HG03064 (cell line): ENCODE measurements around the gene SHISA5.

ENCODE experiments used
- ATAC-seq: cut with Tn5 transposase; IDR thresholded peaks from one replicate; pipeline ENCODE4 v1.9.1; 2021; ENCODE audit warnings: low read depth; ENCODE audit not compliant: unreplicated experiment

Gene SHISA5

GRCh38 chr3:48433472-48434118 lies 70.4 kb downstream of the SHISA5 start:
- no peak for ATAC-seq

GRCh38 chr3:48432411-48433371 lies 71.3 kb downstream of the SHISA5 start:
- no peak for ATAC-seq

- ATAC-seq = no peak
Observed at GRCh38 chr3:48431224-48432029, 72.5 kb downstream of the SHISA5 start.

GRCh38 chr3:48430708-48431101 lies 73.3 kb downstream of the SHISA5 start:
- no peak for ATAC-seq

- no peak for ATAC-seq
Observed at GRCh38 chr3:48429960-48430707, 73.8 kb downstream of the SHISA5 start, which contains the start of gene PLXNB1. Gene PLXNB1 (minus strand): TSS chr3:48430086. CDS start chr3:48424611, 5,475 bp downstream.

GRCh38 chr3:48429317-48429959 lies 74.5 kb downstream of the SHISA5 start:
- no peak for ATAC-seq

GRCh38 chr3:48428572-48429316 lies 75.2 kb downstream of the SHISA5 start:
- no peak for ATAC-seq

GRCh38 chr3:48428088-48428571 lies 75.8 kb downstream of the SHISA5 start:
- no peak for ATAC-seq

- no peak for ATAC-seq
Observed at GRCh38 chr3:48427630-48427962, 76.4 kb downstream of the SHISA5 start.

GRCh38 chr3:48426944-48427629 lies 76.9 kb downstream of the SHISA5 start:
- ATAC-seq = no peak

GRCh38 chr3:48426401-48426909 lies 77.5 kb downstream of the SHISA5 start:
- ATAC-seq = no peak

- no peak for ATAC-seq
Observed at GRCh38 chr3:48425281-48425812, 78.6 kb downstream of the SHISA5 start.

GRCh38 chr3:48423883-48424695 lies 79.9 kb downstream of the SHISA5 start:
- ATAC-seq = no peak

- ATAC-seq = no peak
Observed at GRCh38 chr3:48423241-48423882, 80.6 kb downstream of the SHISA5 start.

- no peak for ATAC-seq
Observed at GRCh38 chr3:48422681-48423080, 81.3 kb downstream of the SHISA5 start.

- no peak for ATAC-seq
Observed at GRCh38 chr3:48422272-48422671, 81.7 kb downstream of the SHISA5 start.

GRCh38 chr3:48420561-48420960 lies 83.4 kb downstream of the SHISA5 start:
- no peak for ATAC-seq
